ENCODE results near the gene SLC39A6. TPM values are rescaled to one million over a fixed set of nuclear protein-coding genes. Genes with fewer than 3 reads are reported as not detected.
"Not testable (repeated sequence)": the region's sequence is repeated elsewhere in the genome, so short reads cannot be mapped to it uniquely, and the experiment has no call there.

SLC39A6 gene
- total RNA-seq, 4 donors from 2014 or later = 15.4 to 55.2 (median 43.6) TPM

DNA sequence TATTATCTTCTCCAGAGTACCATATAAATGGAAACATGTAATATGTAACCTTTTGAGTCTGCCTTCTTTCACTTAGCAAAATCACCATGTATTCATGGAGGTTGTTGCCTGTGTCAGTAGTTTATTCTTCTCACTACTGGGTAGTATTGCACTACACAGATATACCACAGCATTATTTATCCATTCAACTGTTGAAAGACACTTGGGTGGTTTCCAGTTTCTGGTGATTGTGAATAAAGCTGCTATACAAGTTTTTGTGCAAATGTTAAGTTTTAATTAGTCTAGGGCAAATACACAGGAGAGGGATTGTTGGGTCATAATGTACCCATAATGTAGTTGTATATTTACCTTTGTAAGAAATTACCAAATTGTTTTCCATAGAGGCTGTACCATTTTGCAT lies 32.2 kb downstream of the SLC39A6 start:
- no peak overlapping the region for H3K4me3 ChIP-seq
- no peaks in the 10 kb centered on the region for H3K36me3 ChIP-seq
- peaks cover 0 to 8% (median 0%) of the 10 kb centered on the region in 4 donors for H3K27me3 ChIP-seq
- H3K27ac ChIP-seq = no peak overlapping the region
- intact Hi-C loops (cut with DNase I) = no loop called here
- no peaks in the 10 kb centered on the region for H3K4me1 ChIP-seq
- TF ChIP-seq POLR2A (IDR thresholded peaks at IDR 0.05) = no peak
- TF ChIP-seq, protein P1, sequence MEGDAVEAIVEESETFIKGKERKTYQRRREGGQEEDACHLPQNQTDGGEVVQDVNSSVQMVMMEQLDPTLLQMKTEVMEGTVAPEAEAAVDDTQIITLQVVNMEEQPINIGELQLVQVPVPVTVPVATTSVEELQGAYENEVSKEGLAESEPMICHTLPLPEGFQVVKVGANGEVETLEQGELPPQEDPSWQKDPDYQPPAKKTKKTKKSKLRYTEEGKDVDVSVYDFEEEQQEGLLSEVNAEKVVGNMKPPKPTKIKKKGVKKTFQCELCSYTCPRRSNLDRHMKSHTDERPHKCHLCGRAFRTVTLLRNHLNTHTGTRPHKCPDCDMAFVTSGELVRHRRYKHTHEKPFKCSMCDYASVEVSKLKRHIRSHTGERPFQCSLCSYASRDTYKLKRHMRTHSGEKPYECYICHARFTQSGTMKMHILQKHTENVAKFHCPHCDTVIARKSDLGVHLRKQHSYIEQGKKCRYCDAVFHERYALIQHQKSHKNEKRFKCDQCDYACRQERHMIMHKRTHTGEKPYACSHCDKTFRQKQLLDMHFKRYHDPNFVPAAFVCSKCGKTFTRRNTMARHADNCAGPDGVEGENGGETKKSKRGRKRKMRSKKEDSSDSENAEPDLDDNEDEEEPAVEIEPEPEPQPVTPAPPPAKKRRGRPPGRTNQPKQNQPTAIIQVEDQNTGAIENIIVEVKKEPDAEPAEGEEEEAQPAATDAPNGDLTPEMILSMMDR (IDR thresholded peaks at IDR 0.05) = no peak
- DNase-seq = no peak
- H3K9me3 ChIP-seq = peaks cover 0 to 6% (median 0%) of the 10 kb centered on the region in 3 donors

DNA sequence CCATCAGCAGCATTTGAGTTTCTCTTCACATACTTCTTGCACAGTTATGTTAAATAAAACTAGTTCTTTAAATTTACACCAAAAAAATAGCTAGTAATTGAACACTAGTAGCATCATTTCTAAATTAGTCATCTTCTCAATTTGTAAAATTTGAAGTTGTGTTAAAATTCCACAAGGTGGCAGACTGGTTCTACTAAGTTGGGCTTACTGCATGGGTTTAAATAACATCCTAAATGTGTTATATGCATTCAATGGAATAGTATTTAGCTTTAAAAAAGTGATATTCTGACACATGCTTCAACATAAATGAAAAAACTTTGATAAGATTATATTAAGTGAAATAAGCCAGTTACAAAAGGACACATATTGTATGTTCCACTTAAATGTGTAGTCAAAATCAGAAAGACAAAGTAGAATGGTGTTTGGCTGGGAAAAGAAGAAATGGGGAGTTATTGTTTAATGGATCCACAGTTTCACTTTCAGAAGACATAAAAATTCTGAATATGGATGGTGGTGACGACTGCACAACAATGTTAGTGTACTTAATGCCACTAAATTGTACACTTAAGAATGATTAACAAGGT lies 33.1 kb downstream of the SLC39A6 start:
- no peaks in the 10 kb centered on the region for H3K4me1 ChIP-seq
- peaks cover 0 to under 1% (median 0%) of the 10 kb centered on the region in 4 donors for H3K27me3 ChIP-seq
- H3K27ac ChIP-seq = no peak overlapping the region
- no peaks in the 10 kb centered on the region for H3K36me3 ChIP-seq
- H3K9me3 ChIP-seq = no peaks in the 10 kb centered on the region
- TF ChIP-seq, protein P1 (IDR thresholded peaks at IDR 0.05) = peak in 5 of 6 experiments; percentile 53 to 77 (median 59)
- no peak for TF ChIP-seq POLR2A (IDR thresholded peaks at IDR 0.05)
- DNase-seq = no peak
- no peak overlapping the region for H3K4me3 ChIP-seq
- 8 to 15% methylated on average over 1 of the region's 1 CpG for WGBS, 2 donors
- intact Hi-C loops (cut with DNase I) = no loop called here

DNA sequence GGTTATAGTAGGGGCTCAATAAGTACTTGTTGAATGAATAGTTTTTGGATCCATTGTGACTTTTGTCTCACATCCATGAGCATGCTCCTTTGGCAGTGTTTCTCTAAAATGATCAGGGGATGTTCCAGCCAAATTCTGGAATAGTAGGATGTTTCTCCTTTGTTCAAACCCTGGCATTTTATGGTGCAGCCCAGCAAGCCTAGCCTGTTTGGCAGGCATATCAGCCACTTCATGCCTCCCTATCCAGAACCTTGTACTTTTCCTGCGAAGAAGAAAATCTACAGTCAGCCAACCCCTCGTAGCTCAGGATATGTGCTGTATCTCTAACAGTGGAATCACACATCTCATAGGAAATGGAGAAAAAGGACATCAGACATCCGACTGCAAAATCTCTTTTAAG lies 34.7 kb downstream of the SLC39A6 start:
- Histone ChIP-seq H3K4me3 (no peak overlapping the region), H3K9me3 (no peaks in the 10 kb centered on the region), H3K36me3 (no peaks in the 10 kb centered on the region), H3K27me3 (no peaks in the 10 kb centered on the region), H3K27ac (no peak overlapping the region), H3K4me1 (no peaks in the 10 kb centered on the region)
- no peak for TF ChIP-seq POLR2A (IDR thresholded peaks at IDR 0.05)
- TF ChIP-seq, protein P1 (IDR thresholded peaks at IDR 0.05) = no peak
- intact Hi-C loops (cut with DNase I) = no loop called here
- 25 to 56% methylated on average over 2 to 3 of the region's 3 CpGs for WGBS, 2 donors
- DNase-seq = no peak

DNA sequence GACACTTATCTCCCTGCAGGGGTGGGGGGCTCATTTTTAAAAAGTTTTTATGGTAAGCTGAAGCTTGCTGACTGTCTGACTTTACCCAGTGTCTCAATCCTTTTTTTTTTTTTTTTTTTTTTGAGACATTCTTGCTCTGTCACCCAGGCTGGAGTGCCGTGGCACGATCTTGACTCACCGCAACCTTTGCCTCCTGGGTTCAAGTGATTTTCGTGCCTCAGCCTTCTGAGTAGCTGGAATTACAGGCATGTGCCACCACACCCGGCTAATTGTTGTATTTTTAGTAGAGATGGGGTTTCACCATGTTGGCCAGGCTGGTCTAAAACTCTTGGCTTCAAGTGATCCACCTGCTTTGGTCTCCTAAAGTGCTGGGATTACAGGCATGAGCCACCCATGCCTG lies 37.0 kb downstream of the SLC39A6 start:
- 58 to 74% methylated on average over 5 of the region's 5 CpGs for WGBS, 2 donors
- H3K36me3 ChIP-seq; H3K27ac ChIP-seq; DNase-seq; H3K27me3 ChIP-seq; intact Hi-C loops (cut with DNase I); H3K4me3 ChIP-seq; H3K4me1 ChIP-seq; H3K9me3 ChIP-seq: not testable (repeated sequence)

DNA sequence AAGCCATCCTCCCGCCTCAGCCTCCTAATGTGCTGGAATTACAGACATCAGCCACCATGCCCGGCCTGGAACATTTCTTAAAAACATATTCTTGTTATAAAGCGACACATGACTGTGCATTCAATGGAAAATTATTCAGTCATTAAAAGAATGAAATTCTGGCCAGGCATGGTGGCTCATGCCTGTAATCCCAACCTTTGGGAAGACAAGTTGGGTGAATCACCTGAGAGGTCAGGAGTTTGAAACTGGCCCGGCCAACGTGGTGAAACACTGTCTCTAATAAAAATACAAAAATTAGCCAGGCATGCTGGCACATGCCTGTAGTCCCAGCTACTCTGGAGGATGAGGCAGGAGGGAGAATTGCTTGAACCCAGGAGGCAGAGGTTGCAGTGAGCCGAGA lies 40.1 kb downstream of the SLC39A6 start:
- Histone ChIP-seq H3K27me3 (no peaks in the 10 kb centered on the region), H3K36me3 (no peaks in the 10 kb centered on the region), H3K4me1 (no peaks in the 10 kb centered on the region), H3K9me3 (no peaks in the 10 kb centered on the region), H3K4me3 (no peak overlapping the region), H3K27ac (no peak overlapping the region)
- DNase-seq = no peak
- intact Hi-C loops (cut with DNase I) = no loop called here
- no peak for TF ChIP-seq POLR2A (IDR thresholded peaks at IDR 0.05)
- TF ChIP-seq, protein P1 (IDR thresholded peaks at IDR 0.05) = no peak
- WGBS, 2 donors = 59 to 66% methylated on average over 5 to 6 of the region's 6 CpGs

DNA sequence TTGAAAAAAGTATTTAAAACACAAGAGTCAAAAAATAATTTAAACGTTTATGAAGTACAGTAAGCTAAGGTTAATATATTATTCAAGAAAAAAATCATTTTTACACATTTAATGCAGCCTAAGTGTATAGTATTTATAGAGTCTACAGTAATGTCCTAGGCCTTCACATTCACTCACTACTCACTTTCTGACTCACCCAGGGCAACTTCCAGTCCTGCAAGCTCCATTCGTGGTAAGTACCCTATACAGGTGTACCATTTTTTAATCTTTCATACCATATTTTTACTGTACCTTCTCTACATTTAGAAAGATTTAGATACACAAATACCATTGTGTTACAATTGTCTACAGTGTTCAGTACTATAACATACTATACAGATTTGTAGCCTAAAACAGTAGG lies 40.9 kb downstream of the SLC39A6 start:
- TF ChIP-seq, protein P1 (IDR thresholded peaks at IDR 0.05) = no peak
- no peak for TF ChIP-seq POLR2A (IDR thresholded peaks at IDR 0.05)
- H3K36me3 ChIP-seq = no peaks in the 10 kb centered on the region
- no peaks in the 10 kb centered on the region for H3K4me1 ChIP-seq
- WGBS, 2 donors = 53 to 55% methylated on average over 2 of the region's 2 CpGs
- no peak overlapping the region for H3K4me3 ChIP-seq
- no peaks in the 10 kb centered on the region for H3K27me3 ChIP-seq
- DNase-seq = no peak
- H3K27ac ChIP-seq = no peak overlapping the region
- no peaks in the 10 kb centered on the region for H3K9me3 ChIP-seq
- intact Hi-C loops (cut with DNase I) = no loop called here

Measured in esophagus squamous epithelium (tissue), 5 donors.